Thymus (tissue), 11 donors: ENCODE results near the gene PIGU. TPM values are rescaled to one million over a fixed set of nuclear protein-coding genes. Genes with fewer than 3 reads are reported as not detected.

Experiments
- DNase-seq, 9 donors: peaks; one replicate each; pipeline ENCODE4 v3.0.0-alpha.2; 2013; ENCODE audit warnings: low spot score in 9 of 9, low read depth in 6 of 9, missing footprints in 1 of 9
- H3K27ac ChIP-seq, 2 donors: one replicate each; pipeline ENCODE4 v1.5.1; 2013; ENCODE audit warnings: control low read depth in 1 of 2, low read depth in 1 of 2, low read length in 1 of 2, mild to moderate bottlenecking in 1 of 2, moderate library complexity in 1 of 2
- H3K27me3 ChIP-seq, 2 donors: one replicate each; pipeline ENCODE4 v1.5.1; 2013; ENCODE audit warnings: low read length in 1 of 2; ENCODE audit not compliant: control insufficient read depth in 2 of 2, insufficient read depth in 1 of 2
- H3K36me3 ChIP-seq, 2 donors: one replicate each; pipeline ENCODE4 v1.5.1; 2013; ENCODE audit warnings: low read length in 1 of 2, mild to moderate bottlenecking in 1 of 2, moderate library complexity in 1 of 2; ENCODE audit not compliant: control insufficient read depth in 2 of 2, insufficient read depth in 2 of 2
- H3K4me1 ChIP-seq, 2 donors: one replicate each; pipeline ENCODE4 v1.5.1; 2013; ENCODE audit warnings: low read length in 2 of 2; ENCODE audit not compliant: control insufficient read depth in 2 of 2, insufficient read depth in 2 of 2
- H3K4me3 ChIP-seq, 2 donors: one replicate each; pipeline ENCODE4 v1.5.1; 2013; ENCODE audit warnings: low read length in 2 of 2, control low read depth in 1 of 2, mild to moderate bottlenecking in 1 of 2
- H3K9me3 ChIP-seq, 2 donors: one replicate each; pipeline ENCODE4 v1.5.1; 2013; ENCODE audit warnings: low read length in 1 of 2, mild to moderate bottlenecking in 1 of 2; ENCODE audit not compliant: control insufficient read depth in 2 of 2, insufficient read depth in 1 of 2
- WGBS: extraction: QIAGEN DNeasy Blood & Tissue Kit; methylation state at CpG from one replicate; pipeline ENCODE4 v1.1.7; 2013; 5-methylcytosine and 5-hydroxymethylcytosine counted together
- polyA plus RNA-seq: library from polyadenylated mRNA; stranded (reverse); fragments of 200-250 nt; gene quantifications from one replicate; pipeline ENCODE4 v1.2.3, GENCODE V29; 2013
- total RNA-seq: library from RNA; stranded (reverse); fragments of 120-200 nt; gene quantifications from one replicate; pipeline ENCODE4 v1.2.4, GENCODE V29; 2013
- donor health status: healthy.

PIGU gene
- total and polyA plus RNA-seq, 2 donors, result 10.0 to 15.5 TPM

GRCh38 chr20:34561661-34562060 is 115.2 kb downstream of the PIGU start:
- no peak for DNase-seq
- no peak overlapping the region for H3K4me3 ChIP-seq
- H3K36me3 ChIP-seq, result peaks cover 0 to under 1% of the 10 kb centered on the region in 2 donors
- no peak overlapping the region for H3K27ac ChIP-seq
- WGBS, result 98% methylated on average over 10 of the region's 10 CpGs
- no peaks in the 10 kb centered on the region for H3K9me3 ChIP-seq
- peaks cover 0 to 3% of the 10 kb centered on the region in 2 donors for H3K27me3 ChIP-seq
- peaks cover 6 to 8% of the 10 kb centered on the region in 2 donors for H3K4me1 ChIP-seq

- H3K4me1 ChIP-seq, result peaks cover 6 to 8% of the 10 kb centered on the region in 2 donors
- no peak for DNase-seq
- peaks cover 0 to 3% of the 10 kb centered on the region in 2 donors for H3K27me3 ChIP-seq
- H3K36me3 ChIP-seq, result no peaks in the 10 kb centered on the region
- H3K4me3 ChIP-seq, result no peak overlapping the region
- no peaks in the 10 kb centered on the region for H3K9me3 ChIP-seq
- H3K27ac ChIP-seq, result peak overlapping the region in 1 of 2 donors; percentile 2
- WGBS, result 98% methylated on average over 7 of the region's 7 CpGs
Measured at GRCh38 chr20:34560614-34561013, 116.3 kb downstream of the PIGU start.

- DNase-seq, result no peak
- Histone ChIP-seq H3K27me3 (peaks cover 0 to 3% of the 10 kb centered on the region in 2 donors), H3K27ac (no peak overlapping the region), H3K36me3 (no peaks in the 10 kb centered on the region), H3K9me3 (no peaks in the 10 kb centered on the region), H3K4me1 (peaks cover 6 to 8% of the 10 kb centered on the region in 2 donors), H3K4me3 (no peak overlapping the region)
- WGBS, result 92% methylated on average over 12 of the region's 12 CpGs
Measured at GRCh38 chr20:34560141-34560523, 116.8 kb downstream of the PIGU start.

DNA sequence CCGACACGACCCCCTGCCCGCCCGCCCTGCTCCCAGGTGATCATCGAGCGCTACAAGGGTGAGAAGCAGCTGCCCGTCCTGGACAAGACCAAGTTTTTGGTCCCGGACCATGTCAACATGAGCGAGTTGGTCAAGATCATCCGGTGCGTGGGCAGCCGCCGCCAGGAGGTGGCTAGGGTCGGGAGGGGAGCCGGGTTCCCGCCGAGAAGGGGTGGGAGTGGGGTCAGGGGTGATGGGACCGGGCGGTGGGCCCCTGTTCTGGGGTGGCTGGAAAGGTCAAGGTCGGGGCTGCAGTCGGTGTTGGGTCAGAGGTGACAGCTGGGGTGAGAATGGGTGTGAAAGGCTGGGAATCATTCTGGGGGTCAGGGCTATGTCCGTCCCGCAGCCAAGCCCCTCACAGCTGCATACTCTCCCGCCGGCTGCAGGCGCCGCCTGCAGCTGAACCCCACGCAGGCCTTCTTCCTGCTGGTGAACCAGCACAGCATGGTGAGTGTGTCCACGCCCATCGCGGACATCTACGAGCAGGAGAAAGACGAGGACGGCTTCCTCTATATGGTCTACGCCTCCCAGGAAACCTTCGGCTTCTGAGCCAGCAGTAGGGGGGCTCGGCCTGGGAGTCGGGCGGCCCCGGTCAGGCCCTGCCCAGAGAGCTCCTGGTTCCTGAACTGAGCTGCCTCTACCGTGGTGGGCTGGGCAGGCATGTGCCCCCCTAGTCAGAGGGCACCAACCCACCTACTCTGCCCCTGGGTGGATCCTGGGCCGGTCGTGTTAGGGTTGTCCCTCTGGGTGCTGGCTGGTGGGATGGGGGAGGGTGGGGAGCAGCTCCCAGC is 117.4 kb downstream of the PIGU start:
- Histone ChIP-seq H3K4me1 (peaks cover 6 to 8% of the 10 kb centered on the region in 2 donors), H3K27me3 (peaks cover 0 to 3% of the 10 kb centered on the region in 2 donors), H3K9me3 (no peaks in the 10 kb centered on the region), H3K27ac (peak overlapping the region in 1 of 2 donors; percentile 5), H3K4me3 (no peak overlapping the region), H3K36me3 (no peaks in the 10 kb centered on the region)
- no peak for DNase-seq
- WGBS, result 91% methylated on average over 43 of the region's 43 CpGs

DNA sequence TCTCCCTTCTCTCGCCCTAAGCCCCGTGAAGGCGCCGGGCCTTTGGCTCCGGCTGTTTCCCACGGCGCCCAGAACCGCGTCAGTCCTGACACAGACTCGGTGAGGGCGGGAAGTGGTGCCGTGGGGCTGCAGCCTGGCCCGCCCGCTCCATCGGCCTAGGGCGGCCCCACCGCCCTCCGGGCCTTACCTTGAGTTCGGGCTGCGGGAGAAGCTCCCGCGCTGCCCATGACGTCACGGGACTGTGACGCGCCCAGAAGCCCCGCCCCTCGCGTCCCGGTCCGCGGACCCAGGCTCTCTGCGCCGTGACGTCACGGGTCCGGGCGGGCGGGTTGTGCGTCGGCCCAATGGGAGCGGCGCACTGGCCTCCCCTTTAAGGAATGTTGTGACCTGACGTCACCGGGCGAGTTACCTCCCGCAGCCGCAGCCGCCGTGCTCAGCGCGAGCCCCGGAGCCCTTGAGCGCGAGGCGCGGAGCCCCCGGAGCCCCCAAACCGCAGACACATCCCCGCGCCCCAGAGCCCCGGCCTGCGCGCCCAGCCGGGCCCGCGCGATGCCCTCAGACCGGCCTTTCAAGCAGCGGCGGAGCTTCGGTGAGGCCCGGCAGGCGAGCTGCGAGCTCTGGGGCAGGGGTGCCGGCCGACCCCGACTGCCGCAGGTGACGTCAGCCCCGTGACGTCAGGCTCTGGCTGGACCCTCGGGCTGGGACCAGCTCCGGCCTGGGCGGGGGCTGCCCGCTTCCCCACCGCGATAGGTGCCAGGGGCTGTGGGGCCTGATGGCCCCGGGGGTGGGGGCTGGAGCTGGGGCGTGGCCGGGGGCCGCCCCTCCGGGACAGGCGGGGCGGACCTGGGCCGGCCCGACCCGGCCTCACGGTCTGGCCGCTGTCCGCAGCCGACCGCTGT is 118.3 kb downstream of the PIGU start, which contains the start of gene MAP1LC3A:
MAP1LC3A (plus strand) TSS at position 399 of the 899 bp plus-strand sequence; CDS start at position 550, 151 bp downstream.
- H3K4me3 ChIP-seq, result peak within 1 kb of the TSS; percentile 56 to 64
- H3K9me3 ChIP-seq, result no peaks in the 10 kb centered on the region
- no peaks in the 10 kb centered on the region for H3K36me3 ChIP-seq
- peak in 7 of 9 donors; percentile 56 to 82 (median 65) for DNase-seq
- H3K27ac ChIP-seq, result peak within 1 kb of the TSS; percentile 26 to 74
- WGBS, result 17% methylated on average over 103 of the region's 103 CpGs
- peaks cover 6 to 8% of the 10 kb centered on the region in 2 donors for H3K4me1 ChIP-seq
- H3K27me3 ChIP-seq, result peaks cover 0 to 3% of the 10 kb centered on the region in 2 donors

- Histone ChIP-seq H3K4me1 (peaks cover 6 to 8% of the 10 kb centered on the region in 2 donors), H3K9me3 (no peaks in the 10 kb centered on the region), H3K4me3 (peak overlapping the region; percentile 56 to 64), H3K27me3 (peaks cover 0 to 3% of the 10 kb centered on the region in 2 donors), H3K36me3 (no peaks in the 10 kb centered on the region), H3K27ac (peak overlapping the region in 1 of 2 donors; percentile 26)
- no peak for DNase-seq
- 37% methylated on average over 11 of the region's 11 CpGs for WGBS
Measured at GRCh38 chr20:34557936-34558319, 119.0 kb downstream of the PIGU start.

- peaks cover 5 to 6% of the 10 kb centered on the region in 2 donors for H3K4me1 ChIP-seq
- no peak overlapping the region for H3K27ac ChIP-seq
- H3K9me3 ChIP-seq, result peaks cover 0 to 2% of the 10 kb centered on the region in 2 donors
- DNase-seq, result no peak
- peaks cover 0 to 3% of the 10 kb centered on the region in 2 donors for H3K27me3 ChIP-seq
- WGBS, result 92% methylated on average over 4 of the region's 4 CpGs
- no peaks in the 10 kb centered on the region for H3K36me3 ChIP-seq
- H3K4me3 ChIP-seq, result no peak overlapping the region
Measured at GRCh38 chr20:34553366-34553867, 123.5 kb downstream of the PIGU start.

DNA sequence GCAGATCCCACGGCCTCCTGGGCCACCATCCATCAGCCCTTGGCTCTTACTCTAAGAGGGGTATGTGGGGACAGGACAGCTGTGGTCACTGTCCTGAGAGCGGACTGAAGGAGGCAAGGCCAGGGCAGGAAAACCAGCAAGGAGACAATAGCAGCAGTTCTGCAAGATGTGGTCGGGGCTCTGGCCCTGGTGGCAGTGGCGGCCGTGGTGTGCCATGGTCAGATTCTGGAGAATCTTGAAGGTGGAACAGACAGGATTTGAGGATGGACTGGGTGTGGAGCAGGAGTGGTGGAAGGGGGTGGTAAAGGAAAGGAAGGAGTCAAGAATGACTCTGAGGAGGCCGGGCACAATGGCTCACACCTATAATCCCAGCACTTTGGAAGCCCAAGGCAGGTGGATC is 124.3 kb downstream of the PIGU start:
- DNase-seq, result no peak
- no peaks in the 10 kb centered on the region for H3K4me1 ChIP-seq
- 97% methylated on average over 6 of the region's 6 CpGs for WGBS
- H3K36me3 ChIP-seq, result no peaks in the 10 kb centered on the region
- H3K9me3 ChIP-seq, result peaks cover 0 to 2% of the 10 kb centered on the region in 2 donors
- H3K27me3 ChIP-seq, result no peaks in the 10 kb centered on the region
- no peak overlapping the region for H3K4me3 ChIP-seq
- no peak overlapping the region for H3K27ac ChIP-seq
